ENCODE results near the gene OOSP3.
"Not testable (repeated sequence)": the region's sequence is repeated elsewhere in the genome, so short reads cannot be mapped to it uniquely, and the experiment has no call there.

The OOSP3 gene, protein sequence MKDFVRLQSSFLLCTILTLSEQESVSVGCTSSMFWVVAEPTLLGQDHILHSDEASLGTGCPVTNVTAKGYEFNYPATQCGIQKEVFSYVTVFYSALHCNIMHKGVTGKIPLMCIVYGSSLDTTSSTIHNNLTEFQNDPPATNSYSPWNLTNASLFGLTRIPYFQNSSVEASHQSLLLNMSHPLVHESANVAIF

DNA sequence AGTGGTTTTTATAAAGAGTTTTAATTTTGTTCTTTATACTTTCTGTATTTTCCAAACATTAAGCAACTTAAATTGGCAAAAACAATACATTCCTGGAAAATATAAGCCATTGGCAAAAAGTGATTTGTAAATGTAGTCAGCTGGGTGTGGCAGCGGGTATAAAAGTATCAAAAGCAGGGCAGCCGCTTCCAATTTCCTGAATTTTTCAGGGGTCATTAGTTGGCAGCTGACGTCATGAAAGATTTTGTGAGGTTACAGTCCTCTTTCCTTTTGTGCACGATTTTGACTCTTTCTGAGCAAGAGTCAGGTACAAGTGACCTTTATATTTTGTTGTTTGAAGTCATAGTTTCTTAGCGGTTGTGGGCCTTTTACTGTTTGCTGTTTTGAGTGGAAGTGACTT, at the start of gene OOSP3:
TSS of gene OOSP3 (plus strand) at position 208 of the 400 bp plus-strand sequence. CDS start at position 235, 27 bp downstream.
- no peak for DNase-seq (ENCODE audit: insufficient read length, low spot score)
- no peak for FAIRE-seq

DNA sequence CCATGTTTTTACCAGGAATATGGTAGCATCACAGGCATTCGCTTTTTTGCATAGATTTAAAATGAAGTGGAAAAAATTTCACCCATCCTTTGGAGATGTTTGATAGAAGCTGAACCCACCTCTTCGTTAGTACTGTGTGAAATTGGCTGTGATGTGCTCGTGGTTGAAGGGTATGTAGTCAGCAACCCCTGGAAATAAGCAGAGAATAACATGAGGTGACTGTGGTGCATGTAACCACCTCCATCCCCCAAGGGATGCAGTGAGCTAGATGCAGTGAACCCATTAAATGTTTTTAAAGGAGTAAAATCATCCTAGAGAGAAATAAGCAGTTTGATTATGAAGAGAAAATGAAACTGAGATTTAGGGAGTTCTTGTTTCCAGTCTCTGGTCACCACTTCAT, 49.2 kb upstream of the OOSP3 start:
- DNase-seq (ENCODE audit: insufficient read length, low spot score) (no peak), FAIRE-seq (peak; percentile 44)

DNA sequence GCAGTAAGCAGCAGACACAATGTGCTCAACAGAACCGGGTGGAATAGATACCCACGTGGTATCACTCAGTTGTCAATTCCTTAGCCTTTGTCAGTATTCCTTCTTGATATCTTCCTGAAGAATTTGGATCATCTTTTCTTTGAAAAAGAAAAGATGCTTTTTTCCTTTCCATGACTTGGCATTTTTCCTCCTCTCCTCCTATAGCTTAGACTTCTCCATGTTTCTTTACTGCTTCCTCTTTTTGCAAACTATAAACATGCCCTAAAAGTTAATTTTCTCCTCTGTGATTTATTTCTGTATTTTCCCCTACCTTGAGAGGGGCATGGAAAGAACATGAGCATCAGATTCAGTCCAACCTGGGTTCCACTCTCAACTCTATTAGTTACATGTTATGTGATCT, 45.0 kb upstream of the OOSP3 start:
- no peak for FAIRE-seq
- DNase-seq (ENCODE audit: insufficient read length, low spot score), result no peak

DNA sequence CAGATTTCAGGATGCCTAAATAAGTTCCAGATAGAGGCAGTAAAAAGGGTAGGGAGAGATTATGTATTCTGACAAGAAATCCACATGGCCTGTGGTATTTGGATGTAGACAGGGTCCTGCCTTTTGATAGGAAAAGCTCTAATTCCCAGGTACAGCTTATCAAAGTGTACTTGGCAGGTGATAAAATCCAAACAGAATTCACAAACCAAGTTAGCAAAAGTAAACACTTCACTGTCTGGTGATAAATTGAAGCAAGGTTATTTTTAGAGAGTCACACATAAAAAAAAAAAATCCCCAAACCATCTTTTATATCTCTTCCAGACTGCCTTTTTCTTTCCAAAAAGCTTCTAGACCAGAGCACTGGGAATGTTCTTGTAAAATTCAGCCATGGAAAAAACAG, 39.0 kb upstream of the OOSP3 start:
- no peak for DNase-seq (ENCODE audit: insufficient read length, low spot score)
- FAIRE-seq, result no peak

DNA sequence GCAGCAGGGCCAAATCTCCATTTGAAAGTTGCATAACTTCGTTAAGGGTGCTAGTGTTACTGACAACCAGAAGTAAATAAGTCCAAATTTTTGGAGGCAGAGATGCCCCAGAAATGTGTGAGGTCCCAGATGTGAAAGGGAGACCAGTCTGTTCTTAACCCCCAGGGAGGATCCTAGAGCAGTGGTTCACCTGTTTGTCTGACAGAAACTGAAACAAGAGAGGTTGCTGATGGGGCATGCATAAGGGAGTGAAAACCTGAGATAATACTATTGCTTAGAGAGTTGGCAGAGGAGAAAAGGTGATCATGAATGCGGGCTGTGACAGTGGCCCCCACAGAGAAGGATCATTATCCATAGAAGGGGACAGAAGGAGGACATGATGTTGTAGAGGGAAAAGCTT, 37.1 kb upstream of the OOSP3 start:
- DNase-seq (ENCODE audit: insufficient read length, low spot score), result no peak
- FAIRE-seq, result no peak

DNA sequence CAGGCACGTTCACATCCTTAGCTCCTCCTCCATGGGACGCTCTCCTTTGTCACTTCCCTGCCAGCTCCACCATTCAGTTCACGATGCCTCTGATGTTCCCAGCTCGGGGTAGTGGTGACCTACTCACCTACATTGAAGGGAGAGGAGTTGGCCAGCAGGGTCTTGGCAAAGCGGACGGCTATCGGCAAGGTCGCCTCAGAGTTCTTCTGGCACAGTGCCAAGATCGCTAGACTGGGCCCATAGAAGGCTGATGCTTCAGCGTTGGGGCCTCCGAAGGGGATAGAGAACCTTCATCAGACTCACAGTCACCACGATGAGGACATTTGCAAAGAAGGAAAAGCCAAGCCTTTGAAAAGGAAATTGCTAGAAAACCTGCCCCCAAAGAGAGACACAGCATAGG, 36.3 kb upstream of the OOSP3 start:
- no peak for FAIRE-seq
- no peak for DNase-seq (ENCODE audit: insufficient read length, low spot score)

DNA sequence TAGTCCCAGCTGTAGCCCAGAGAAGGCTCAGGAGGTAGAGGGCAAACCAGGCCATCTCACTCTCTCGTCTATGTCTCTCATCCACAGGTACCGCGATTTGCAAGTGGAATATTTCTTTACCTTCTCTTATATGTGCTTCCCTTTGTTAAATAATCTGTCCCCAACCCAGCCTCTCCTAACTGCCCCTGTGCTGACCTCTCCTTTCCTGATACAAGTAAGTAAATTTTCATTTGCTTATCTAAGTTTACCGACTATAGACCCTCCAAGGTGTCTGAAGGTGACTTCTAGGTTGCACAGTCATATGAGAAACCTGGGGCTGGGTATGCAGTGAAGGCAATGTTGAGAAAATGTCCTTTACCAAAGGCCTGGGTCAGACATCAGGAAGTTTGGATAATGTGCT, 33.2 kb upstream of the OOSP3 start, which contains the start of gene CBLIF:
TSS of gene CBLIF (minus strand) at position 101 of the 400 bp plus-strand sequence. CDS start at position 55, 46 bp downstream.
- no peak for FAIRE-seq
- no peak for DNase-seq (ENCODE audit: insufficient read length, low spot score)

DNA sequence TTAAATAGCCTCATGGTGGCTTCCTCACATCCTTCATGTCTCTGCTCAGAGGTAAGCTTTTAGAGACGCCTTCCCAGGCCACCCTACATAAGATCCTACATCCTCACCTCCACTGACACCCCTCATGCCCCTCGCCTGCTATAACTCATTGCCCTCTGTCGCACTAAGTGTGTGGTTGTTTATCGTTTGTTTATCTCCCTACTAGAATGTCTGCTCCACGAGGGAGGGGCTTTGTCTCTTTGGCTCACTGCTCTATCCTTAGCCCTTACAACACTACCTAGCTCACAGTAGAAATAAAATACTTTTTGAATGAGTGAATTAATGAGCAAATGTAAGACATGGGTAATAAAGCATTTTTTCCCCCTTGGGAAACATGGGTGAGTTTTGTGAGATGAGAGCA, 32.0 kb upstream of the OOSP3 start:
- FAIRE-seq (no peak), DNase-seq (ENCODE audit: insufficient read length, low spot score) (no peak)

DNA sequence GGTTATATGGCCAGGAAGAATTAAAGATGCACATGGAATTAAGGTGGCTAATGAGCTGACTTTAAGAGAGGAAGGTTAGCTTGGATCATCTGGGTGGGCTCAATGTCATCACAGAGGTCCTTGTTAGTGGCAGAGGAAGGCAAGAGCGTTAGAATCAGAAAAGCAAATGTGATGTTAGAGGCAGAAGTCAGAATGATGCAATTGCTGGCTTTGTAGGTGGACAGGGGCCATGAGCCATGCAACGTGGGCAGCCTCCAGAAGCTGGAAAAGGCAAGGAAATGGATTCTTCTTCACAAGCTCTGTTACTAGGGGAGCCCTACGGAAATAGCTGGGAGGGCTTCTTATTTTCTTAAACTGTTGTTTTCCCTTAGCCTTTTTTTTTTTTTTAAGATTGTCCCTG, 31.0 kb upstream of the OOSP3 start:
- FAIRE-seq (no peak), DNase-seq (ENCODE audit: insufficient read length, low spot score) (no peak)

DNA sequence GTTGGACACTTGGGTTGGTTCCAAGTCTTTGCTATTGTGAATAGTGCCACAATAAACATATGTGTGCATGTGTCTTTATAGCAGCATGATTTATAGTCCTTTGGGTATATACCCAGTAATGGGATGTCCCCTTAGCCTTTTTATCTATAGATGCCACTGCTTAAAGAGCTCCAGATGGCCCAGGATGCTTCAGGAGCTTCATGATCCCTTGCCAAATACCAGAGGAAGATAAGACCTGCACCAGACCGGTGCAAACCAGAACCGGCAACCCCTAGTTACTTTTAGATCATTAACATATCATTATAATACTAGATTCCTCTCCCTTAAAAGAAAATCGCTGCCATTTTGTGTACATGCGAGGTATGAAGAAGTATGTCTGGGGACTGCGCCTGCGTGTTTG, 30.1 kb upstream of the OOSP3 start:
- DNase-seq (ENCODE audit: insufficient read length, low spot score), result not testable (repeated sequence)

DNA sequence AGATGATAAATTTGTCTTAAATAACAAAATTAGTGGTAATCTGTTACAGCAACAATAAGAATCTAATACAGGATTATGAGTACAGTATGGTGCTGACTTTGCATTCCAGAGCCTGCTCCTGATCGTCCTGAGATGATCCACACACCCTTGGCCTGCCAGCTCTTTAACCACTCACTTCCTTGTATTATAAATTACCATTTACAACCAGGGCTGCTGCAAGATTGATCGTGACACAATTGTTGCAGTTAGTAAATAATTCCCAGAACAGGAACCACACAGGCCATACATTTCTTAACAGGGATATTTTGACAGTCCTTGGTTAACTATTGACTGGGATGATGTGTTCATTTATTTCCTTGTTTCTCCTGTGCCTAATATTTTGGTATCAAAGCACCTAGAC, 29.5 kb upstream of the OOSP3 start:
- FAIRE-seq (no peak), DNase-seq (ENCODE audit: insufficient read length, low spot score) (no peak)

More for the DNA sequence above, 30.1 kb upstream of the OOSP3 start:
- not testable (repeated sequence) for FAIRE-seq

DNA sequence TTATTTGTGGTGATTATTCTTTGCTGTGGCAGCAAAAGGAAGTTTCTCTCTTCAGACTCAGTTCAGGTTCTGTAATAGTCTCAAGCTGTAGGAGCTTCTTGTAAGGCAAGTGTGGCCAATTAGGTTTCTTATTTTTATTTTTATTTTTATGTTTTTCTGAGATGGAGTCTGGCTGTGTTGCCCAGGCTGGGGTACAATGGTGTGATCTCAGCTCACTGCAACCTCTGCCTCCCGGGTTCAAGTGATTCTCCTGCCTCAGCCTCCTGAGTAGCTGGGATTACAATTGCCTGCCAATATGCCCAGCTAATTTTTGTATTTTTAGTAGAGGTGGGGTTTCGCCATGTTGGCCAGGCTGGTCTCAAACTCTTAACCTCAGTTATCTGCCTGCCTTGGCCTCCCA, 29.0 kb upstream of the OOSP3 start:
- DNase-seq (ENCODE audit: insufficient read length, low spot score); FAIRE-seq: not testable (repeated sequence)

DNA sequence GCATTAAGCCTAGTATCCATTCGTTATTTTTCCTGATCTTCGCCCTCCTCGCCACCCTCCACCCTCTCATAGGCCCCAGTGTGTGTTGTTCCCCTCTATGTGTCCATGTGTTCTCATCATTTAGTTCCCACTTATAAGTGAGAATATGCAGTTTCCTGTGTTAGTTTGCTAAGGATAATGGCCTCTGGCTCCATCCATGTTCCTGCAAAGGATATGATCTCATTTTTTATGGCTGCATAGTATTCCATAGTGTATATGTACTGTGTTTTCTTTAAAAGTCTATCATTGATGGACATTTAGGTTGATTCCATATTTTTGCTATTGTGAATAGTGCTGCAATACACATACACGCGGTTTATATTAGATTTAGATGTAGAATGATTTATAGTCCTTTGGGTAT, 27.2 kb upstream of the OOSP3 start:
- not testable (repeated sequence) for DNase-seq (ENCODE audit: insufficient read length, low spot score); FAIRE-seq

DNA sequence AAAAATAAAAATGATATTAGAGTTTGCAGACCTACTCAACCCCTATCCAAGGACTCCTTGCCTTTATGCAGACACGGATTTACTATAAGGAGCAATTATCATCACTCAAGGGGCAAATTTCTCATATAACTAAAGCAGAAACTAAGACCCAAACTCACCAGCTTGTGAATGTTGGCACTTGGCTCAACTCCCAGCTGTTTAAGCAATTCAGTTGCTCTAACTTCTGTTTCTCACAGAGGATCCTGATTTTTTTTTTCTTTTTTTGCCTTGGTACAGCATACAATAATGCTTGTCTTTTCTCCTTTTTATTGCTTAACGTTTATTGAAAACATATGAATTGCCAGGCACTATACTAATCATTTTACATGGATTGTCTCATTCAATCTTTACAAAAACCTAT, 23.7 kb upstream of the OOSP3 start:
- FAIRE-seq (no peak), DNase-seq (ENCODE audit: insufficient read length, low spot score) (no peak)

DNA sequence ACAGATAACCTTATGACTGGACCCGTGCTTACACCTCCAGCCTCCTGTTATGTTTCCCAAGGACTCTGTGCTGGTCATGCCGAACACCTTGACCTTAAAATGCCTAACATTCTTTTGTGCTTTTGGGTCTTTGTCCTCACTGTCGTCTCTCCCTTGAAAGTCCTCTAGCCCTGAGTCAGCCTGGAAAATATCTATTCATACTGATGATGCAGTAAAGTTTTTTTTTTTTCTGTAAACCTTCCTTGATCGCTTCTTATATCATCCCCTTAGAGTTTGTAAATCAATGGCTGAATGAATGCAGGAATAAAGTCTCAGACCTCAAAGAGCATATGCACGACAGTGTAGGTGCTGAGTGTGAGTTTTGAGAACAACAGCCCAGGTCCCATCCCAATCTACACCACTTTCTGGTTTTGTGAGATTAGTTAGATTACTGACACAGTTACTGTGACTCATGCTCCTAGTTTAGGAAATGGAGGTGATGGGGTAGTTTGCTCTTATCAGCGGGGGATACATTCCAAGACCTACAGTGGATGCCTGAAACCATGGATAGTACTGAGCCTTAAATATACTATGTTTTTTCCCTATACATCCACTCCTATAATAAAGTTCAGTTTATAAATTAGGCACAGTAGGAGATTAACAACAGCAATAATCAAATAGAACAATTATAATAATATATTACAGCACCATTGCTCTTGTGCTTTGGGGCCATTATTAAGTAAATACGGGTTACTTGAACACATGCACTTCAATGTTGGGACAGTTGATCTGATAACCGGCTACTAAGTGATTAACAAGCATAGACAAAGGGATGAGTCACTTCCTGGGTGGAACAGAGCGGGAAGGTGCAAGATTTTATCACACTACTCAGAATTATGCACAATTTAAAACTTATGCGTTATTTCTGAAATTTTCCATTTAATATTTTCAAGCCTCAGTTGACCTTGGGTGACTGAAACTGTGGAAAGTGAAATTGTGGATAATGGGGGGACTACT, 20.8 kb upstream of the OOSP3 start:
- FAIRE-seq, result no peak

DNA sequence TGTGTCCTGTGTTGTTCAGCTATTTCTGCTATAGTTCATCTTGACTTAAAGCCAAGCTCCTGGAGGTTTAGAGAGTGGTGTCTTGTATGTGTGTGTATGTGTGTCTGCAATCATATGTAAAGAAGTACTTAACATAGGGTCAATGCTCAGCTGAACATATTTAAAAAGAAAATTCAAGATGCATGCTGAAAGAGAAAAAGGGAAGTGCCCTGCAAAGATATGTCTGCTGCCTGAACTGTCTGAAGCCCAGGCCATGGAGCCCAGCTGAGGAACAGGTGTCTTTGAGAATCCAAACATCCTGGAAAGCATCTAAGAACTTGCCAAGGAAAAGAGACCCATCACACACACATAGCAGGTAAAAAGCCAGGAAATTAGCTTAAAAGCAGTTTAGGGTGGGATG, 18.9 kb upstream of the OOSP3 start:
- DNase-seq (ENCODE audit: insufficient read length, low spot score) (no peak), FAIRE-seq (no peak)

More for the DNA sequence above, 20.8 kb upstream of the OOSP3 start:
- DNase-seq (ENCODE audit: insufficient read length, low spot score), result no peak

DNA sequence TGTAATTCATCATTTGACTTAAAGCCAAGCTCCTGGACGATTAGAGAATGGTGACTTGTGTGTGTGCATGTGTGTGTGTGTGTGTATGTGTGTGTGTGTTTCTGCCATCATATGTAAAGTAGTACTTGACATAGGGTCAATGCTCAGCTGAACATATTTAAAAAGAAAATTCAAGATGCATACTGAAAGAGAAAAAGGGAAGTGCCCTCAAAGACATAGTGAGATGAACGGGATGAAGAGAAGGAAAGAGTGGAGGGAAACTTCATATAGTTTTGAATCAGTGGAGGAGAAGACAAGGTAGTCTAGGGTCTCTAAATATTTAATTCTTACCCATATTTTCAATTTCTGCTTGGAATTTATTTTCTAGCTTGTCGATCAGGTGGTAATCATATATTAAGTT, 16.3 kb upstream of the OOSP3 start:
- no peak for DNase-seq (ENCODE audit: insufficient read length, low spot score)
- FAIRE-seq, result peak; percentile 13

DNA sequence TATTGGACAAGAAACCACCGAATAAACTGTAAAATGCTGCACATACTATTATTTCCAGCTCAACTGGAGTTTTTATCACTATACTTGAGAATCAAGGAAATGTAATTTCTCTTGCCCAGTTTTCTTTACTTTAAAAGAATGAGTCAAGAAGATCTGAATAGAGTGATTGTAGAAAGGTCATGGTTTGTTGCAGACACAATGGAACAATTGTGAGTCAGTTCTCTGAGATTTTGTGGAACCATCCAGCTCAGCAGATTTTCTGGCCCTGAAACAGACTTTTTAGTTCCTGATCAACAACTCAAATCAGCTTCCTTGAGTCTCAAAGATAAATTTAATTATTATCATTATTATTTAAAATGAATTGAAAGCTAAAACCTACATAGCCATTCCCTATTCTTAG, 13.6 kb upstream of the OOSP3 start:
- FAIRE-seq (no peak), DNase-seq (ENCODE audit: insufficient read length, low spot score) (no peak)

DNA sequence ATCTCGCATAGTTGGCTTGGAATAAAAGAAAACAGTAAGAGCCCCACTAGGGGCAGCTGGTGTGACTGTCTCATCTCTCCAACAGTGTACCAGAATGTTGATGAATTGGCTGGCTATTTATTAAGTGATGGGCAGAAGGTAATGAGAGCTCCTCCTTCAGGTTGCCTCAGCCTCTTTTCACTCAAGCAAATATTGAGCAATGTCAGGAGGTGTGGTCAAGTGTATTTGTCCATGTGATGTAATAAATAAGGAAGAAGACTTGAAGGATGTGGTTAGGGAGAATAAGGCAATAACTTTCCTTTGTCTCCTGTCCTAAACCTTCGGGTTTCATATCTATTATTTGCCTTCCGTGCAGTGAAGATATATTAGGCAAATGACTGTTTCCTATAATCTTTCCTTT, 12.2 kb upstream of the OOSP3 start, which contains the start of gene TCN1:
TSS of gene TCN1 (minus strand) at position 91 of the 400 bp plus-strand sequence. CDS start at position 74, 17 bp downstream.
- no peak for DNase-seq (ENCODE audit: insufficient read length, low spot score)
- no peak for FAIRE-seq

DNA sequence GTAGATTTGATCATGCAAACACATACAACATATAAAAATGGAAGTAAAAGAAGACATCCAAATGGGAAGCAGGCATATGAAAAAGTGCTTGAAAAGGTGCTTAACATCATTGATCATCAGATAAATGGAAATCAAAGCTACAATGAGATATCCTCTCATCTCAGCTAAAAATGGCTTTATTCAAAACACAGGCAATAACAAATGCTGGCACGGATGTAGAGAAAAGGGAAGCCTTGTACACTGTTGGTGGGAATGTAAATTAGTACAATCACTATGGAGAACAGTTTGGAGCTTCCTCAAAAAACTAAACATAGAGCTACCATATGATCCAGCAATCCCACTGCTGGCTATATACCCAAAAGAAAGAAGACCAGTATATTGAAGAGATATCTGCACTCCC, 11.7 kb upstream of the OOSP3 start:
- no peak for DNase-seq (ENCODE audit: insufficient read length, low spot score)
- no peak for FAIRE-seq

DNA sequence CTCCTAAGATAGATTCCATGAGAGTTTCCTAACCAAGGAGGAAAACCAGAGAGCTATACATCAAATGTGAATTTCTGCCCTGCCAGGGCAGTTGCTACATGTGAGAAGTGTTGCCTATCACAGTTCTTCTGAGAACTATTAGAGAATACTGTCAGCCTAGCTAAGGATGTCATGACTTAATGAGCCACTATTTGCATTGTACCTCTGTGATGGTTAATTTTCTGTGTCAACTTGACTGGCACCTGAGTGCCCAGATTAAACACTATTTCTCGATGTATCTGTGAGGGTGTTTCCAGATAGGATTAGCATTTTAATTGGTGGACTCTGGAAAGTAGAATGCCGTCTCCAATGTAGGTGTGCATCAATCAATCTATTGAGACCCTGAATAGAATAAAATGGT, 10.6 kb upstream of the OOSP3 start:
- DNase-seq (ENCODE audit: insufficient read length, low spot score) (no peak), FAIRE-seq (no peak)

DNA sequence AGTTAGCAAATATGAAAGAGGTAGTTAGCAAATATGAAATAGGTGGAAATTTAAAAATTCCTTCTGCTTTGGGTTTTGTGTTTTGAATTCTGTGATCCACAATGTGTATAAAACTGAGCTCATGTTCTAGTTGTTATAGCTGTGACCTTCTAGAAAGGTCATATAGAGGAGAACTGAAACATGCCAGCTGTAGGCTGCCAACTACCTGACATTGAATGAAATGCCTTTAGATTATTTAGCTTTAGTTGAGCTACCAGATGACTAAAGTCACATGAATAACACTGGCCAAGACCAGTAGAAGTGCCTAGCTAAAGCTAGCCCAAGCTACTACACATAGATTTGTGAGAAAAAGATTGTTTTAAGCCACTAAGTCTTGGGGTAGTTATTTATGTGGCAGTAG, 6.5 kb upstream of the OOSP3 start:
- DNase-seq (ENCODE audit: insufficient read length, low spot score) (no peak), FAIRE-seq (no peak)

Data from HTR-8/SVneo (cell line).